HG03469 (cell line): ENCODE measurements around the gene BCL2L2.
A peak's percentile ranks its signal among the peaks of the same experiment; 100 is the strongest.

Experiments used
- ATAC-seq: cut with Tn5 transposase; IDR thresholded peaks from one replicate; pipeline ENCODE4 v1.9.1; 2021; ENCODE audit warnings: mild to moderate bottlenecking, moderate library complexity, moderate number of reproducible peaks; ENCODE audit not compliant: unreplicated experiment

The BCL2L2 gene

GRCh38 chr14:23299211-23299957 lies 7.2 kb upstream of the BCL2L2 start:
- no peak for ATAC-seq

- no peak for ATAC-seq
These were observed 6.5 kb upstream of the BCL2L2 start for GRCh38 chr14:23299986-23300686.

- no peak for ATAC-seq
These were observed 5.9 kb upstream of the BCL2L2 start for GRCh38 chr14:23300687-23301223.

- peak; percentile 57 for ATAC-seq
These were observed 5.2 kb upstream of the BCL2L2 start for GRCh38 chr14:23301288-23301968.

- ATAC-seq: peak; percentile 5
These were observed 4.7 kb upstream of the BCL2L2 start for GRCh38 chr14:23301969-23302289.

- peak; percentile 26 for ATAC-seq
These were observed 4.1 kb upstream of the BCL2L2 start, which contains the start of gene PPP1R3E for GRCh38 chr14:23302290-23303225. PPP1R3E (minus strand) TSS chr14:23302859; CDS start chr14:23302576, 283 bp downstream.

GRCh38 chr14:23307146-23307530 lies 505 bp downstream of the BCL2L2 start:
- ATAC-seq: no peak

- no peak for ATAC-seq
These were observed 1.3 kb downstream of the BCL2L2 start for GRCh38 chr14:23307687-23308644.

GRCh38 chr14:23308721-23309445 lies 2.2 kb downstream of the BCL2L2 start:
- no peak for ATAC-seq

- ATAC-seq: no peak
These were observed 3.9 kb downstream of the BCL2L2 start for GRCh38 chr14:23310546-23310945.

GRCh38 chr14:23316300-23316699 lies 9.7 kb downstream of the BCL2L2 start:
- ATAC-seq: no peak

GRCh38 chr14:23319746-23320583 lies 13.3 kb downstream of the BCL2L2 start:
- no peak for ATAC-seq

GRCh38 chr14:23320584-23321571 lies 14.2 kb downstream of the BCL2L2 start, which contains the start of gene PABPN1:
PABPN1 (plus strand) TSS chr14:23321457; CDS start chr14:23321470, 13 bp downstream.
- ATAC-seq: peak; percentile 80

GRCh38 chr14:23321572-23322547 lies 15.2 kb downstream of the BCL2L2 start:
- no peak for ATAC-seq
